IMR-90 (cell line): ENCODE results near the gene EZR. TPM values are rescaled to one million over a fixed set of nuclear protein-coding genes. Genes with fewer than 3 reads are reported as not detected.

Experiments
- ATAC-seq: fragments of 200-7000 bp; cut with Tn5 transposase; 2 replicates; pipeline ENCODE4 v1.9.1; 2020; ENCODE audit warnings: low read depth, mild to moderate bottlenecking, moderate library complexity
- BruUV-seq: library from RNA; stranded (reverse); fragments of 400-500 nt; replicated peaks from 2 replicates; lab custom pipeline; 2021; lab: Mats Ljungman, UMichigan
- CTCF ChIA-PET: fragments of 300-600 bp; formaldehyde crosslinking; extraction: SDS; loops from one replicate; lab custom pipeline; 2021; ENCODE audit warnings: antibody characterized with exemption; lab: Yijun Ruan, JAX
- POLR2A ChIA-PET: fragments of 300-600 bp; sonication (Branson Sonifier 250); formaldehyde crosslinking; loops from one replicate; lab custom pipeline; 2022; ENCODE audit warnings: antibody characterized with exemption; ENCODE audit not compliant: unreplicated experiment; lab: Charles Lee
- DNase-seq: peaks from one replicate; pipeline ENCODE4 v3.0.0; 2013
- H2AFZ ChIP-seq: replicated peaks from 2 replicates; pipeline ENCODE3; 2013; ENCODE audit warnings: low read length, mild to moderate bottlenecking; ENCODE audit not compliant: poor library complexity
- H2AK5ac ChIP-seq: 2 replicates; pipeline ENCODE4 v1.6.1; 2013; ENCODE audit warnings: low read depth, low read length, inconsistent platforms
- H2AK9ac ChIP-seq: replicated peaks from 2 replicates; pipeline ENCODE3; 2013; ENCODE audit warnings: mild to moderate bottlenecking, low read depth, low read length, moderate library complexity; ENCODE audit not compliant: poor library complexity
- H2BK120ac ChIP-seq: 2 replicates; pipeline ENCODE4 v1.6.1; 2013; ENCODE audit warnings: low read depth, low read length, inconsistent platforms
- H2BK15ac ChIP-seq: 3 replicates; pipeline ENCODE4 v1.6.1; 2013; ENCODE audit warnings: low read depth, low read length, inconsistent platforms
- H2BK20ac ChIP-seq: 2 replicates; pipeline ENCODE4 v1.6.1; 2013; ENCODE audit warnings: low read depth, mild to moderate bottlenecking, inconsistent platforms, low read length, moderate library complexity
- H2BK5ac ChIP-seq: 2 replicates; pipeline ENCODE4 v1.6.1; 2013; ENCODE audit warnings: mild to moderate bottlenecking, low read depth, low read length, inconsistent platforms; ENCODE audit not compliant: poor library complexity, severe bottlenecking
- H3K14ac ChIP-seq: replicated peaks from 2 replicates; pipeline ENCODE4 v1.6.1; 2013; ENCODE audit warnings: low read depth, low read length, inconsistent platforms
- H3K18ac ChIP-seq: 2 replicates; pipeline ENCODE4 v1.6.1; 2013; ENCODE audit warnings: low read depth, low read length, control low read depth
- H3K23ac ChIP-seq: 2 replicates; pipeline ENCODE4 v1.6.1; 2013; ENCODE audit warnings: low read depth, low read length, inconsistent platforms
- H3K27ac ChIP-seq: 2 replicates; pipeline ENCODE4 v1.5.1; 2013; ENCODE audit warnings: mild to moderate bottlenecking, control low read depth, low read length; ENCODE audit not compliant: insufficient read depth
- H3K27me3 ChIP-seq: 2 replicates; pipeline ENCODE4 v1.6.1; 2013; ENCODE audit warnings: low read length; ENCODE audit not compliant: control insufficient read depth, insufficient read depth
- H3K36me3 ChIP-seq: 2 replicates; pipeline ENCODE4 v1.6.1; 2013; ENCODE audit warnings: low read length, mixed read lengths; ENCODE audit not compliant: control insufficient read depth, insufficient read depth
- H3K4ac ChIP-seq: 2 replicates; pipeline ENCODE4 v1.6.1; 2013; ENCODE audit warnings: low read depth, low read length, inconsistent platforms
- H3K4me1 ChIP-seq: 2 replicates; pipeline ENCODE4 v1.6.1; 2013; ENCODE audit warnings: low read length, mixed read lengths; ENCODE audit not compliant: control insufficient read depth, insufficient read depth
- H3K4me2 ChIP-seq: 2 replicates; pipeline ENCODE4 v1.6.1; 2013; ENCODE audit warnings: low read depth, mild to moderate bottlenecking, control low read depth, low read length, moderate library complexity
- H3K4me3 ChIP-seq: 2 replicates; pipeline ENCODE4 v1.5.1; 2013; ENCODE audit warnings: low read depth, mild to moderate bottlenecking, control low read depth, low read length, moderate library complexity; ENCODE audit not compliant: insufficient read depth
- H3K56ac ChIP-seq: 2 replicates; pipeline ENCODE4 v1.6.1; 2013; ENCODE audit warnings: low read length, inconsistent platforms; ENCODE audit not compliant: insufficient read depth; ENCODE audit errors: extremely low read depth
- H3K79me1 ChIP-seq, 2 experiments: 2 replicates each; pipeline ENCODE4 v1.6.1; 2013; ENCODE audit warnings: low read length in 2 of 2, inconsistent platforms in 1 of 2, low read depth in 1 of 2
- H3K9ac ChIP-seq: 2 replicates; pipeline ENCODE4 v1.6.1; 2013; ENCODE audit warnings: low read depth, low read length, control low read depth
- H3K9me1 ChIP-seq: 2 replicates; pipeline ENCODE4 v1.6.1; 2013; ENCODE audit warnings: low read length, inconsistent platforms; ENCODE audit not compliant: insufficient read depth
- H3K9me3 ChIP-seq: 2 replicates; pipeline ENCODE4 v1.6.1; 2013; ENCODE audit warnings: low read length; ENCODE audit not compliant: control insufficient read depth, insufficient read depth
- H4K20me1 ChIP-seq: 2 replicates; pipeline ENCODE4 v1.6.1; 2013; ENCODE audit warnings: low read length, inconsistent platforms; ENCODE audit not compliant: insufficient read depth
- H4K5ac ChIP-seq: 2 replicates; pipeline ENCODE4 v1.6.1; 2013; ENCODE audit warnings: mild to moderate bottlenecking, low read depth, low read length, control low read depth
- H4K8ac ChIP-seq, 2 experiments: 2 replicates each; pipeline ENCODE4 v1.6.1; 2013; ENCODE audit warnings: low read depth in 2 of 2, low read length in 2 of 2, control low read depth in 1 of 2, inconsistent platforms in 1 of 2
- H4K91ac ChIP-seq: 2 replicates; pipeline ENCODE4 v1.6.1; 2013; ENCODE audit warnings: low read depth, low read length, inconsistent platforms; ENCODE audit not compliant: insufficient read depth
- CEBPB ChIP-seq: IDR thresholded peaks from 2 replicates; pipeline ENCODE4 v1.6.1; 2012; ENCODE audit warnings: low read depth, low read length, improper control_type of control experiment
- CHD1 ChIP-seq: IDR thresholded peaks from 2 replicates; pipeline ENCODE4 v1.6.1; 2012; ENCODE audit warnings: low read depth, low read length, improper control_type of control experiment
- CTCF ChIP-seq: conservative IDR thresholded peaks from 2 replicates; pipeline ENCODE4 v1.5.1; 2012; ENCODE audit warnings: mild to moderate bottlenecking, low read depth, low read length, improper control_type of control experiment
- ELK1 ChIP-seq: fragments of 150-350 bp; IDR thresholded peaks from 2 replicates; pipeline ENCODE4 v1.6.1; 2016; ENCODE audit warnings: low read depth, mild to moderate bottlenecking, low read length, moderate library complexity, borderline replicate concordance
- MAFK ChIP-seq: IDR thresholded peaks from 2 replicates; pipeline ENCODE4 v1.6.1; 2012; ENCODE audit warnings: low read depth, low read length, improper control_type of control experiment
- MAZ ChIP-seq: IDR thresholded peaks from 2 replicates; pipeline ENCODE4 v1.6.1; 2012; ENCODE audit warnings: low read depth, mild to moderate bottlenecking, low read length, improper control_type of control experiment, moderate library complexity, borderline replicate concordance
- MXI1 ChIP-seq: IDR thresholded peaks from 2 replicates; pipeline ENCODE4 v1.6.1; 2012; ENCODE audit warnings: low read depth, mild to moderate bottlenecking, low read length, moderate library complexity, borderline replicate concordance
- POLR2A ChIP-seq: IDR thresholded peaks from 2 replicates; pipeline ENCODE4 v1.6.1; 2012; ENCODE audit warnings: mild to moderate bottlenecking, low read depth, low read length
- RAD21 ChIP-seq: IDR thresholded peaks from 2 replicates; pipeline ENCODE4 v1.6.1; 2012; ENCODE audit warnings: low read length, improper control_type of control experiment
- RCOR1 ChIP-seq: IDR thresholded peaks from 2 replicates; pipeline ENCODE4 v1.6.1; 2012; ENCODE audit warnings: mild to moderate bottlenecking, low read length, improper control_type of control experiment; ENCODE audit not compliant: insufficient replicate concordance
- RFX5 ChIP-seq: IDR thresholded peaks from 2 replicates; pipeline ENCODE4 v1.8.0; 2012; ENCODE audit warnings: low read depth, mild to moderate bottlenecking, low read length, moderate library complexity
- SMC3 ChIP-seq: fragments of 150-350 bp; IDR thresholded peaks from 2 replicates; pipeline ENCODE4 v1.6.1; 2016; ENCODE audit warnings: low read depth, mild to moderate bottlenecking, antibody characterized with exemption, low read length, moderate library complexity
- WGBS, 2 experiments: methylation state at CpG; one replicate each; pipeline versions ENCODE4 v1.1.5 to v1.1.7; 2013; ENCODE audit warnings: missing lambda C conversion rate in 2 of 2; ENCODE audit not compliant: insufficient read length in 1 of 2; ENCODE audit errors: extremely low coverage in 2 of 2; 5-methylcytosine and 5-hydroxymethylcytosine counted together
- dilution Hi-C: fragments of 300-500 bp; cut with HindIII; formaldehyde crosslinking; loops from one replicate; pipeline ENCODE4 v1.14.3; 2018; ENCODE audit warnings: low sequenced_read_pairs; ENCODE audit not compliant: unreplicated experiment
- in situ Hi-C: fragments of 300-500 bp; cut with MboI; formaldehyde crosslinking; loops from 3 replicates; pipeline ENCODE4 v1.14.3; 2019; ENCODE audit warnings: low sequenced_read_pairs, inconsistent platforms, mixed read lengths
- intact Hi-C: fragments of 100-400 bp; cut with micrococcal nuclease; formaldehyde crosslinking; loops from 2 replicates; pipeline ENCODE4 v1.10.0; 2022
- polyA plus RNA-seq, 3 experiments: library from polyadenylated mRNA; depleted of rRNA; stranded (reverse); fragments of >200 nt; gene quantifications; 2 replicates each; pipeline ENCODE4 v1.2.3, GENCODE V29; 2012; ENCODE audit warnings: low replicate concordance in 1 of 3
- total RNA-seq: library from RNA; depleted of rRNA; stranded (reverse); fragments of >200 nt; gene quantifications from 2 replicates; pipeline ENCODE4 v1.2.3, GENCODE V29; 2012

The EZR gene
- total and polyA plus RNA-seq, 2 of the 4 experiments (the other 2 are of a cell fraction) = 83.8 to 145 TPM

GRCh38 chr6:158782432-158783166, 36.6 kb downstream of the EZR start (continued):
- TF ChIP-seq CTCF = no peak

- H3K56ac ChIP-seq = no peak overlapping the region
- no peak for TF ChIP-seq RFX5
- no peak for TF ChIP-seq CEBPB
- no peak for TF ChIP-seq MAFK
- no peak for TF ChIP-seq CHD1
- no peak for TF ChIP-seq ELK1
- TF ChIP-seq MXI1 = no peak
- TF ChIP-seq RCOR1 = no peak
- TF ChIP-seq RAD21 = no peak
- TF ChIP-seq MAZ = no peak
- TF ChIP-seq SMC3 = no peak
- TF ChIP-seq POLR2A = no peak
- H3K4me3 ChIP-seq = no peak overlapping the region
- 94% methylated on average over 8 of the region's 19 CpGs; no CpG with 5 or more reads in 1 of the 2 experiments for WGBS, 2 experiments
- no peaks in the 10 kb centered on the region for H3K9me3 ChIP-seq
- H3K23ac ChIP-seq = no peak overlapping the region
- dilution Hi-C loops (no loop called here), intact Hi-C loops (no loop called here), in situ Hi-C loops (no loop called here)
- no peaks in the 10 kb centered on the region for H3K27me3 ChIP-seq
- CTCF ChIA-PET = no interaction called here
- peaks cover 20 to 45% of the 10 kb centered on the region in 2 experiments for H3K79me1 ChIP-seq
- POLR2A ChIA-PET = no interaction called here
- H2BK20ac ChIP-seq = no peak overlapping the region
- H3K9me1 ChIP-seq = peaks cover 5% of the 10 kb centered on the region
- H4K91ac ChIP-seq = no peak overlapping the region
- no peak overlapping the region for H3K14ac ChIP-seq
- no peak overlapping the region for H2AK5ac ChIP-seq
- no peak overlapping the region for H4K5ac ChIP-seq
- H2BK15ac ChIP-seq = no peak overlapping the region
- no peak for DNase-seq
- no peak overlapping the region for H2BK5ac ChIP-seq
- ATAC-seq = no peak
- no peak overlapping the region for H2AFZ ChIP-seq
- H3K9ac ChIP-seq = no peak overlapping the region
- H3K4ac ChIP-seq = no peak overlapping the region
- no peak overlapping the region for H3K18ac ChIP-seq
- 0 out of 2 replicates have a peak, but pooled peaks cover 4% of the 10 kb centered on the region for H4K20me1 ChIP-seq
- no peak overlapping the region for H3K27ac ChIP-seq
- H3K4me2 ChIP-seq = no peak overlapping the region
- no peak overlapping the region for H4K8ac ChIP-seq
- H3K4me1 ChIP-seq = peaks cover 2% of the 10 kb centered on the region; the same call in 1 of the 2 replicates
- BruUV-seq = no TSS peak
- H3K36me3 ChIP-seq = peaks cover 45% of the 10 kb centered on the region
- H2BK120ac ChIP-seq = no peak overlapping the region
- H2AK9ac ChIP-seq = peak overlapping the region; percentile 22
Observed at GRCh38 chr6:158781692-158782373, 37.3 kb downstream of the EZR start.
